Gastrocnemius medialis (tissue), 4 donors: ENCODE data around the gene SPARC. TPM values are rescaled to one million over a fixed set of nuclear protein-coding genes. Genes with fewer than 3 reads are reported as not detected.

ENCODE experiments used
- ATAC-seq, 2 donors: fragments of 150-250 bp; one replicate each; pipeline ENCODE4 v1.9.1; 2016
- DNase-seq, 2 donors: peaks; one replicate each; pipeline ENCODE4 v3.0.0-alpha.2; 2019
- H3K27ac ChIP-seq, 4 donors: fragments of 200-600 bp; sonication (generic); 1 replicate in 1 of 4; 2 replicates in 3 of 4; pipeline ENCODE4 v1.5.1; 2016 to 2018; ENCODE audit warnings: mild to moderate bottlenecking in 2 of 4, moderate library complexity in 1 of 4
- H3K27me3 ChIP-seq, 3 donors: fragments of 200-600 bp; sonication (generic) in 2 of 3; 1 replicate in 1 of 3; 2 replicates in 2 of 3; pipeline versions ENCODE4 v1.5.1 to v1.6.0; 2016 to 2019; ENCODE audit warnings: mild to moderate bottlenecking in 1 of 3, moderate library complexity in 1 of 3
- H3K36me3 ChIP-seq, 2 donors: fragments of 200-600 bp; sonication (generic) in 1 of 2; one replicate each; pipeline ENCODE4 v1.5.1; 2017 to 2018
- H3K4me1 ChIP-seq, 2 donors: fragments of 200-600 bp; sonication (generic) in 1 of 2; one replicate each; pipeline ENCODE4 v1.5.1; 2016 to 2017; ENCODE audit warnings: mild to moderate bottlenecking in 2 of 2
- H3K4me3 ChIP-seq, 4 donors: fragments of 200-600 bp; sonication (generic) in 3 of 4; 1 replicate in 1 of 4; 2 replicates in 3 of 4; pipeline ENCODE4 v1.5.1; 2016 to 2019; ENCODE audit warnings: mild to moderate bottlenecking in 2 of 4
- H3K9me3 ChIP-seq, 3 donors: fragments of 200-600 bp; sonication (generic) in 2 of 3; 1 replicate in 1 of 3; 2 replicates in 2 of 3; pipeline ENCODE4 v1.5.1; 2016 to 2019
- POLR2A ChIP-seq, 2 donors: fragments of 450-650 bp; IDR thresholded peaks; one replicate each; pipeline ENCODE4 v1.6.1; 2017; ENCODE audit warnings: antibody characterized with exemption in 2 of 2, mild to moderate bottlenecking in 2 of 2, moderate library complexity in 2 of 2
- in situ Hi-C, 4 donors: fragments of 200-750 bp; cut with MboI; loops; one replicate each; pipeline versions ENCODE4 v1.15.0 to v1.8.0; 2017; ENCODE audit warnings: low sequenced_read_pairs in 4 of 4
- intact Hi-C: fragments of 100-400 bp; cut with DNase I; formaldehyde crosslinking; loops from one replicate; pipeline ENCODE4 v1.15.1; 2023; ENCODE audit warnings: low total_unique reads
- total RNA-seq, 4 donors: library from RNA; depleted of rRNA; stranded (reverse); fragments of >200 nt; gene quantifications; one replicate each; pipeline versions ENCODE4 v1.1.0 to v1.2.3, GENCODE V29; 2016
- TF ChIP-seq, protein P1 (sequence below), 5 experiments: fragments of 450-650 bp in 3 of 5; fragments of 200-600 bp in 2 of 5; sonication (generic) in 2 of 5; IDR thresholded peaks in 4 of 5; conservative IDR thresholded peaks in 1 of 5; 1 replicate in 4 of 5; 2 replicates in 1 of 5; pipeline ENCODE4 v1.5.1; 2016 to 2019; ENCODE audit warnings: antibody characterized with exemption in 5 of 5, mild to moderate bottlenecking in 3 of 5, moderate library complexity in 3 of 5

SPARC gene
- total RNA-seq, 4 donors from 2014 or later, result 87.7 to 209 (median 163) TPM

DNA sequence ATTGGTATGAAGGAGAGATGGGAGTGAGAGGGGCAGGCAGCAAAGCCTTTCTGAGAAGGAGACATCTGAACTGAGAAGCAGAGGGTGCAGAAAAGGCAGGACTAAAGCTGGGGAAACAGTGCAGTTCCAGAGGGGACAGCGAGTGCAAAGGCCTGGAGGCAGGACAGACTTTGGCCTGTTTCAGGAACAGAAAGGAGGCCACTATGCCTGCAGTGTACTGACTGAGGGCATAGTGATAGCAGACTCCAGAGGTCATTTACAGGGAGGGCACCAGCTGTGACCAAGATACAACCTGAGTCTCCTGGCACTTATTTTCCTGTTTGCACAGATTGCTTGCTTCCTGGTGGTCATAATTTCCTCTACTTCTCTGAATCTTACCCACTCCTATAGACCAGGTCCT is 29.6 kb downstream of the SPARC start:
- ATAC-seq, result no peak
- Histone ChIP-seq H3K4me1 (peaks cover 0 to 3% of the 10 kb centered on the region in 2 donors), H3K27ac (no peak overlapping the region), H3K4me3 (no peak overlapping the region), H3K27me3 (no peaks in the 10 kb centered on the region), H3K36me3 (peaks cover 0 to 3% of the 10 kb centered on the region in 2 donors), H3K9me3 (no peaks in the 10 kb centered on the region)
- DNase-seq, result no peak
- TF ChIP-seq, protein P1, sequence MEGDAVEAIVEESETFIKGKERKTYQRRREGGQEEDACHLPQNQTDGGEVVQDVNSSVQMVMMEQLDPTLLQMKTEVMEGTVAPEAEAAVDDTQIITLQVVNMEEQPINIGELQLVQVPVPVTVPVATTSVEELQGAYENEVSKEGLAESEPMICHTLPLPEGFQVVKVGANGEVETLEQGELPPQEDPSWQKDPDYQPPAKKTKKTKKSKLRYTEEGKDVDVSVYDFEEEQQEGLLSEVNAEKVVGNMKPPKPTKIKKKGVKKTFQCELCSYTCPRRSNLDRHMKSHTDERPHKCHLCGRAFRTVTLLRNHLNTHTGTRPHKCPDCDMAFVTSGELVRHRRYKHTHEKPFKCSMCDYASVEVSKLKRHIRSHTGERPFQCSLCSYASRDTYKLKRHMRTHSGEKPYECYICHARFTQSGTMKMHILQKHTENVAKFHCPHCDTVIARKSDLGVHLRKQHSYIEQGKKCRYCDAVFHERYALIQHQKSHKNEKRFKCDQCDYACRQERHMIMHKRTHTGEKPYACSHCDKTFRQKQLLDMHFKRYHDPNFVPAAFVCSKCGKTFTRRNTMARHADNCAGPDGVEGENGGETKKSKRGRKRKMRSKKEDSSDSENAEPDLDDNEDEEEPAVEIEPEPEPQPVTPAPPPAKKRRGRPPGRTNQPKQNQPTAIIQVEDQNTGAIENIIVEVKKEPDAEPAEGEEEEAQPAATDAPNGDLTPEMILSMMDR (IDR thresholded peaks at IDR 0.05 in 4 of 5, conservative IDR thresholded peaks at IDR 0.05 in 1 of 5), result no peak
- TF ChIP-seq POLR2A (IDR thresholded peaks at IDR 0.05), result no peak
- intact Hi-C loops, result loop anchor here (10.0 kb wide), 1 partner anchor 152 kb away; no protein-coding TSS in a partner anchor
- in situ Hi-C loops, result loop anchor here in 1 of 4 donors (10.0 kb wide), 1 partner anchor 132 kb away; no protein-coding TSS in a partner anchor

DNA sequence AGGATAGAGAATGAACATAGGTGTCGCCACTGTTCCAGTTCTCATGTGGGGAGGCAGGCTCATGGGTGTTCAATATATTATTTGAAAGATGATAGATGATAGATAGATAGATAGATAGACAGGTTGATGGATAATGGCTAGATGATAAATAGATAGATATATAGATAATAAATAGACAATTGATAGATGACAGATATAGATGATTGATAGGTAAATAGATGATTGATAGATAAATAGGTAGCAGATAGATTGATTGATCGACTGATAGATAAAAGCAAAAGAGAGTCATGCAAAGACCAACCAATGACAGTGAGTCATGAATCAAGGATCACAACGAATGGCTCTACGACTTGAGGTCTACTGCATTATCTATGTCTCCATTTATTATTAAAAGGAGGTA is 30.4 kb downstream of the SPARC start:
- DNase-seq (no peak), ATAC-seq (no peak)
- H3K27ac ChIP-seq, result no peak overlapping the region
- no peaks in the 10 kb centered on the region for H3K36me3 ChIP-seq
- no peak overlapping the region for H3K4me3 ChIP-seq
- no peak for TF ChIP-seq POLR2A (IDR thresholded peaks at IDR 0.05)
- TF ChIP-seq, protein P1 (IDR thresholded peaks at IDR 0.05 in 4 of 5, conservative IDR thresholded peaks at IDR 0.05 in 1 of 5), result no peak
- H3K4me1 ChIP-seq, result peaks cover 0 to 3% of the 10 kb centered on the region in 2 donors
- in situ Hi-C loops, result loop anchor here in 1 of 4 donors (10.0 kb wide), 1 partner anchor 132 kb away; no protein-coding TSS in a partner anchor
- no peaks in the 10 kb centered on the region for H3K9me3 ChIP-seq
- no peaks in the 10 kb centered on the region for H3K27me3 ChIP-seq
- intact Hi-C loops, result loop anchor here (10.0 kb wide), 1 partner anchor 152 kb away; no protein-coding TSS in a partner anchor

DNA sequence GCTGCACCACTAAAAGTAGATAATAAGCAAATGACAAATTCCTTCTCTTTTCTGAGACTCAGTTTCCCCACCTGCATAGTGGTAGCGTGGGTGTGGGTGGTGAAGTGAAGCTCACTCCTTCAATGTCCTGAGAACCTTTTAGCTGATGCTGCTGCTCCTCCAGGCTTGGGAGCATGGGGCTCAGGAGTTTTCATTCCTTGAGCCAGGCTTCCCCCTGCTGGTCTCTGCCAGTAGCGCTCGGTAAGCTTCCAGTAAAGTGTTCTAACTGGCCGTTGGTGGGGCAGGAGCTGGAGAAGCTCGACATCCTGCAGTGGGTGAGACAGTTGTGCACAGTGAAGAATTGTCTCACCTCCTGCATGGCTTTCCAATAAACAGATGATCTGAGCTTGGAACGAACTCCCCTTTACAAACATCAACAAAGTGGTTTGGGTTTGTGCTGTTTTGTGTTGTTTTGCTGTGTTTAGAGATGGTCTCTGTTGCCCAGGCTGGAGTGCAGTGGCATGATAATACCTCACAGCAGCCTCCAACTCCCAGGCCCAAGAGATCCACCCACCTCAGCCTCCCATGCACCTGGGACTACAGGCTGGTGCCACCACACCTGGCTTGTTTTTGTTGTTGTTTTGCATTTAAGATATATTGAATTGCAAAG is 34.6 kb downstream of the SPARC start:
- Histone ChIP-seq H3K27ac (no peak overlapping the region), H3K27me3 (no peaks in the 10 kb centered on the region), H3K4me1 (no peaks in the 10 kb centered on the region), H3K9me3 (no peaks in the 10 kb centered on the region), H3K36me3 (no peaks in the 10 kb centered on the region), H3K4me3 (no peak overlapping the region)
- peak; percentile 93 to 99 for ATAC-seq
- intact Hi-C loops, result loop anchor here (2.0 to 10.0 kb wide), 2 partner anchors 147 to 205 kb away; partner anchors contain the start of gene SLC36A1
- DNase-seq, result peak; percentile 60 to 71
- in situ Hi-C loops, result loop anchor here in 2 of 4 donors (5.0 to 10.0 kb wide), 2 partner anchors 127 to 205 kb away; partner anchors contain the start of gene SLC36A1 (in 1 of the 2)
- no peak for TF ChIP-seq POLR2A (IDR thresholded peaks at IDR 0.05)
- TF ChIP-seq, protein P1 (IDR thresholded peaks at IDR 0.05 in 4 of 5, conservative IDR thresholded peaks at IDR 0.05 in 1 of 5), result peak; percentile 79 to 90 (median 83)

DNA sequence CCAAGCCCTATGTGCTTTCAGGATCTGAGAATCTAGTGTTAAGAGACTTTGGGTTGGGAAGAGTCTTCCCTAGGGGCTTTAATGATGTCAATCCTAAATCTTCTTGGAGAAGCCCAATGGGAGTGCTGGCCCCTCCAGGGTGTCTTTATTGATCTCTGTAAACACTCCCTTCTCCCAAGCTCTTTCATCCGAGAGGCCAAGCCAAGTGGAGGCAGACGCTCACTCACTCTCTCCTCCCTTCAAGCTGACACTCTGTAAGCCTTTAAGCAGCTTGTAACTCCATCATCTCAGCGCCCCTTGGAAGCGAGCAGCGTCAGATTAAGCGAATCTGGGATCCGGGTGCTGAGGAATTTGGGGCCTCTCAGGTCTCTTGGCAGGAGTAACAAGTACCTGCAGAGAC is 37.7 kb downstream of the SPARC start:
- H3K27me3 ChIP-seq, result no peaks in the 10 kb centered on the region
- in situ Hi-C loops (loop anchor here in 2 of 4 donors (5.0 to 10.0 kb wide), 2 partner anchors 202 to 214 kb away; partner anchors contain the start of gene SLC36A1 (in 1 of the 2)), intact Hi-C loops (no loop called here)
- H3K4me3 ChIP-seq, result no peak overlapping the region
- no peak for ATAC-seq
- DNase-seq, result no peak
- H3K9me3 ChIP-seq, result no peaks in the 10 kb centered on the region
- no peak overlapping the region for H3K27ac ChIP-seq
- TF ChIP-seq, protein P1 (IDR thresholded peaks at IDR 0.05 in 4 of 5, conservative IDR thresholded peaks at IDR 0.05 in 1 of 5), result no peak
- TF ChIP-seq POLR2A (IDR thresholded peaks at IDR 0.05), result no peak
- no peaks in the 10 kb centered on the region for H3K36me3 ChIP-seq
- H3K4me1 ChIP-seq, result no peaks in the 10 kb centered on the region
